Renal cortex interstitium (tissue), 11 donors: ENCODE data around the gene CLPTM1L. TPM values are rescaled to one million over a fixed set of nuclear protein-coding genes. Genes with fewer than 3 reads are reported as not detected.
"Not testable (repeated sequence)": the region's sequence is repeated elsewhere in the genome, so short reads cannot be mapped to it uniquely, and the experiment has no call there.

Experiments
- DNase-seq, 11 donors: peaks; one replicate each; pipeline ENCODE4 v3.0.0-alpha.2; 2013; ENCODE audit warnings: low read depth in 9 of 11, low spot score in 4 of 11; ENCODE audit errors: extremely low read depth in 1 of 11
- polyA plus RNA-seq, 3 donors: library from polyadenylated mRNA; unstranded; fragments of 120-200 nt; gene quantifications; one replicate each; pipeline ENCODE4 v1.2.1, GENCODE V29; 2013; ENCODE audit not compliant: insufficient read length in 3 of 3

The CLPTM1L gene
- polyA plus RNA-seq, 3 donors = 124 to 129 (median 127) TPM

GRCh38 chr5:1289559-1289958 lies 55.3 kb downstream of the CLPTM1L start:
- DNase-seq = not testable (repeated sequence)

GRCh38 chr5:1288439-1289335 lies 56.2 kb downstream of the CLPTM1L start:
- no peak for DNase-seq

- DNase-seq = no peak
Observed at GRCh38 chr5:1285883-1286291, 59.0 kb downstream of the CLPTM1L start.

GRCh38 chr5:1285141-1285540 lies 59.8 kb downstream of the CLPTM1L start:
- DNase-seq = no peak

- DNase-seq = not testable (repeated sequence)
Observed at GRCh38 chr5:1284336-1284970, 60.4 kb downstream of the CLPTM1L start.

GRCh38 chr5:1283729-1284041 lies 61.2 kb downstream of the CLPTM1L start:
- not testable (repeated sequence) for DNase-seq

- DNase-seq = not testable (repeated sequence)
Observed at GRCh38 chr5:1282993-1283728, 61.7 kb downstream of the CLPTM1L start.

- DNase-seq = no peak
Observed at GRCh38 chr5:1282131-1282992, 62.5 kb downstream of the CLPTM1L start.

GRCh38 chr5:1281038-1281882 lies 63.6 kb downstream of the CLPTM1L start:
- no peak for DNase-seq

- DNase-seq = no peak
Observed at GRCh38 chr5:1280177-1281037, 64.5 kb downstream of the CLPTM1L start.

- no peak for DNase-seq
Observed at GRCh38 chr5:1279443-1280151, 65.3 kb downstream of the CLPTM1L start.

- DNase-seq = no peak
Observed at GRCh38 chr5:1278656-1279442, 66.0 kb downstream of the CLPTM1L start.

- DNase-seq = no peak
Observed at GRCh38 chr5:1278216-1278615, 66.7 kb downstream of the CLPTM1L start.

- no peak for DNase-seq
Observed at GRCh38 chr5:1277781-1278180, 67.1 kb downstream of the CLPTM1L start.

GRCh38 chr5:1277331-1277730 lies 67.6 kb downstream of the CLPTM1L start:
- no peak for DNase-seq

- no peak for DNase-seq
Observed at GRCh38 chr5:1276930-1277329, 68.0 kb downstream of the CLPTM1L start.
